ENCODE results near the gene CHKB. TPM values are rescaled to one million over a fixed set of nuclear protein-coding genes. Genes with fewer than 3 reads are reported as not detected.

Gene CHKB
- polyA plus RNA-seq, 1 donor (not counting 4 experiments of a cell fraction or from before 2014, with no cell fraction given), result 49.0 TPM

DNA sequence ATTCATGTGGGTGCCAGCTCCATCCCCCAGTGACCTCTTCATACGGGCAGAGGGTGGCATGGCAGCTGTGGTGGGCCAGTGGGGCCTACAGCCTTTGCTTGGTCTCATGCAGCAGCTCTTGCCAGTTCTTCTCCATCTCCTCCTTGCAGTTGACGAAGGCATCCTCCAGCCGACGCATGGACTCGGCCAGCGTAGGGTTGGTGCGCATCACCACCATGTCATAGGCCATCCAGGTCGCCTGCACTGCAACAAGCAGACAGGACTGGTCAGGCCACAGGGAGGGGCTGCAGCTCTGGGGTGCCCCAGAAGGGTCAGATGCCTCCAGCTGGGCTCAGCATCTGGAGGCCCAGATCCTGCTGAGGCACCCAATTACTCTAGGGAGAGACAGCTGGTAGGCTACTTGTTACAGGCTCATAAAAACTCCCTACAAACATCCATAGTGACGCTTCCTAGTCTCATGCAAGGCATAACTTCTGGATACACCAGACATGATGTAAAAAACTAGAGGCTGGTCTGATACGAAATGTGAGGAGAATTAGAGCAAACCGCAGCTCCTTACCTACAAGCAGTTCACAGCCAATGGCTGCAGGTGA lies 31.4 kb downstream of the CHKB start:
- DNase-seq (ENCODE audit: low read depth, low spot score) (no peak), FAIRE-seq (no peak)
- Histone ChIP-seq H3K4me3 (ENCODE audit: control insufficient read depth in 2 of 3, extremely low read depth in 1 of 3, insufficient read depth in 2 of 3, low read depth in 1 of 3, low read length in 3 of 3) (no peak overlapping the region), H4K20me1 (ENCODE audit: control insufficient read depth, extremely low read depth, insufficient read depth, low read length) (no peaks in the 10 kb centered on the region), H3K9me1 (ENCODE audit: control insufficient read depth, extremely low read depth, insufficient read depth, low read length) (no peaks in the 10 kb centered on the region), H3K36me3 (ENCODE audit: control insufficient read depth in 2 of 2, extremely low read depth in 1 of 2, insufficient read depth in 2 of 2, low read length in 2 of 2) (no peaks in the 10 kb centered on the region), H3K9me3 (ENCODE audit: control insufficient read depth, low read depth, low read length) (no peaks in the 10 kb centered on the region), H3K4me1 (ENCODE audit: control insufficient read depth, extremely low read depth, insufficient read depth, low read length) (no peaks in the 10 kb centered on the region), H3K9ac (ENCODE audit: control insufficient read depth, extremely low read depth, insufficient read depth, low read length) (no peak overlapping the region), H3K27ac (ENCODE audit: control insufficient read depth, insufficient read depth, low read length) (no peak overlapping the region), H3K27me3 (ENCODE audit: control insufficient read depth, extremely low read depth, insufficient read depth, low read length) (peaks cover 13% of the 10 kb centered on the region), H3K4me2 (ENCODE audit: control insufficient read depth, extremely low read depth, insufficient read depth, low read depth, low read length) (no peak overlapping the region), H2AFZ (ENCODE audit: control insufficient read depth, low read length) (no peak overlapping the region), H3K79me2 (ENCODE audit: control insufficient read depth, insufficient read depth, low read length) (no peaks in the 10 kb centered on the region)
- dilution Hi-C loops (cut with MboI; ENCODE audit: extremely low pct_ligation_motif_present, low sequenced_read_pairs), result no loop called here
- TF ChIP-seq EZH2 (IDR thresholded peaks at IDR 0.05; ENCODE audit: low read length), result no peak
- TF ChIP-seq, protein P1, sequence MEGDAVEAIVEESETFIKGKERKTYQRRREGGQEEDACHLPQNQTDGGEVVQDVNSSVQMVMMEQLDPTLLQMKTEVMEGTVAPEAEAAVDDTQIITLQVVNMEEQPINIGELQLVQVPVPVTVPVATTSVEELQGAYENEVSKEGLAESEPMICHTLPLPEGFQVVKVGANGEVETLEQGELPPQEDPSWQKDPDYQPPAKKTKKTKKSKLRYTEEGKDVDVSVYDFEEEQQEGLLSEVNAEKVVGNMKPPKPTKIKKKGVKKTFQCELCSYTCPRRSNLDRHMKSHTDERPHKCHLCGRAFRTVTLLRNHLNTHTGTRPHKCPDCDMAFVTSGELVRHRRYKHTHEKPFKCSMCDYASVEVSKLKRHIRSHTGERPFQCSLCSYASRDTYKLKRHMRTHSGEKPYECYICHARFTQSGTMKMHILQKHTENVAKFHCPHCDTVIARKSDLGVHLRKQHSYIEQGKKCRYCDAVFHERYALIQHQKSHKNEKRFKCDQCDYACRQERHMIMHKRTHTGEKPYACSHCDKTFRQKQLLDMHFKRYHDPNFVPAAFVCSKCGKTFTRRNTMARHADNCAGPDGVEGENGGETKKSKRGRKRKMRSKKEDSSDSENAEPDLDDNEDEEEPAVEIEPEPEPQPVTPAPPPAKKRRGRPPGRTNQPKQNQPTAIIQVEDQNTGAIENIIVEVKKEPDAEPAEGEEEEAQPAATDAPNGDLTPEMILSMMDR (optimal IDR thresholded peaks at IDR 0.05 in 1 of 3, IDR thresholded peaks at IDR 0.05 in 1 of 3, conservative IDR thresholded peaks at IDR 0.05 in 1 of 3; ENCODE audit: extremely low read depth in 1 of 3, insufficient read depth in 2 of 3, low read length in 3 of 3), result no peak

DNA sequence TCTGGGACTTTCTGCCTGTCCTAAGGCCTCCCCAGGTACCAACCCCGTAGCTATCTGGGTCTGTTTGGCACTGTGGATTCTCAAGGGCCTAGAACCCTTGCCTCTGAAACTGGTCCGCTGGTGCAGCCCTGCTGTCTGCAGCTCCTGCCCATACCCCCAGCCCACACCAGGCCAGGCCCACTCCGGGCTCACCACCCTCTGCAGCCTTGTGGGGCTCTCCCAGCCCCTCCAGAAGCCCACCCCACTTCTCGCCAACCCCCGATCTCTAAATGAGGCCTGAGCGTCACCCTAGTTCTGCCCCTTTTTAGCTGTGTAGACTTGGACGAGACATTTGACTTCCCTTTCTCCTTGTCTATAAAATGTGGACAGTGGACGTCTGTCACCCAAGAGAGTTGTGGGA lies 32.3 kb downstream of the CHKB start:
- DNase-seq (ENCODE audit: low read depth, low spot score), result no peak

More for the DNA sequence above, 32.3 kb downstream of the CHKB start:
- Histone ChIP-seq H3K9me3 (ENCODE audit: control insufficient read depth, low read depth, low read length) (no peaks in the 10 kb centered on the region), H3K4me2 (ENCODE audit: control insufficient read depth, extremely low read depth, insufficient read depth, low read depth, low read length) (no peak overlapping the region), H4K20me1 (ENCODE audit: control insufficient read depth, extremely low read depth, insufficient read depth, low read length) (no peaks in the 10 kb centered on the region), H2AFZ (ENCODE audit: control insufficient read depth, low read length) (no peak overlapping the region), H3K27ac (ENCODE audit: control insufficient read depth, insufficient read depth, low read length) (no peak overlapping the region), H3K36me3 (ENCODE audit: control insufficient read depth in 2 of 2, extremely low read depth in 1 of 2, insufficient read depth in 2 of 2, low read length in 2 of 2) (no peaks in the 10 kb centered on the region), H3K27me3 (ENCODE audit: control insufficient read depth, extremely low read depth, insufficient read depth, low read length) (peaks cover 13% of the 10 kb centered on the region), H3K9me1 (ENCODE audit: control insufficient read depth, extremely low read depth, insufficient read depth, low read length) (no peaks in the 10 kb centered on the region), H3K9ac (ENCODE audit: control insufficient read depth, extremely low read depth, insufficient read depth, low read length) (no peak overlapping the region), H3K4me1 (ENCODE audit: control insufficient read depth, extremely low read depth, insufficient read depth, low read length) (no peaks in the 10 kb centered on the region), H3K79me2 (ENCODE audit: control insufficient read depth, insufficient read depth, low read length) (no peaks in the 10 kb centered on the region), H3K4me3 (ENCODE audit: control insufficient read depth in 2 of 3, extremely low read depth in 1 of 3, insufficient read depth in 2 of 3, low read depth in 1 of 3, low read length in 3 of 3) (no peak overlapping the region)
- TF ChIP-seq, protein P1 (optimal IDR thresholded peaks at IDR 0.05 in 1 of 3, IDR thresholded peaks at IDR 0.05 in 1 of 3, conservative IDR thresholded peaks at IDR 0.05 in 1 of 3; ENCODE audit: extremely low read depth in 1 of 3, insufficient read depth in 2 of 3, low read length in 3 of 3), result no peak
- no peak for TF ChIP-seq EZH2 (IDR thresholded peaks at IDR 0.05; ENCODE audit: low read length)
- dilution Hi-C loops (cut with MboI; ENCODE audit: extremely low pct_ligation_motif_present, low sequenced_read_pairs), result no loop called here
- no peak for FAIRE-seq
